Transverse colon (tissue), 4 donors: ENCODE measurements around the gene RRP1B. TPM values are rescaled to one million over a fixed set of nuclear protein-coding genes. Genes with fewer than 3 reads are reported as not detected.
A peak's percentile ranks its signal among the peaks of the same experiment; 100 is the strongest.

Experiments used
- DNase-seq: peaks from one replicate; pipeline ENCODE4 v3.0.0-alpha.2; 2019
- H3K27ac ChIP-seq, 4 donors: fragments of 200-600 bp; sonication (generic); 2 replicates each; pipeline ENCODE4 v1.5.1; 2016 to 2018; ENCODE audit warnings: inconsistent platforms in 4 of 4
- H3K27me3 ChIP-seq: fragments of 200-600 bp; sonication (generic); 2 replicates; pipeline ENCODE4 v1.5.1; 2017; ENCODE audit warnings: inconsistent platforms
- H3K36me3 ChIP-seq, 4 donors: fragments of 200-600 bp; sonication (generic); 2 replicates each; pipeline ENCODE4 v1.5.1; 2017 to 2019; ENCODE audit warnings: inconsistent platforms in 4 of 4
- H3K4me1 ChIP-seq, 4 donors: fragments of 200-600 bp; sonication (generic); 2 replicates each; pipeline ENCODE4 v1.5.1; 2017 to 2020; ENCODE audit warnings: inconsistent platforms in 4 of 4
- H3K4me3 ChIP-seq, 4 donors: fragments of 200-600 bp; sonication (generic); 1 replicate in 1 of 4; 2 replicates in 3 of 4; pipeline versions ENCODE4 v1.5.1 to v1.6.1; 2017 to 2019; ENCODE audit warnings: inconsistent platforms in 4 of 4
- H3K9me3 ChIP-seq, 2 donors: fragments of 200-600 bp; sonication (generic); 2 replicates each; pipeline ENCODE4 v1.5.1; 2017 to 2019; ENCODE audit warnings: inconsistent platforms in 2 of 2
- CTCF ChIP-seq, 5 experiments: fragments of 200-600 bp in 3 of 5; fragments of 450-650 bp in 2 of 5; sonication (generic) in 3 of 5; IDR thresholded peaks; 1 replicate in 2 of 5; 2 replicates in 3 of 5; pipeline ENCODE4 v1.5.1; 2016 to 2017; ENCODE audit warnings: antibody characterized with exemption in 5 of 5, inconsistent platforms in 3 of 5, mild to moderate bottlenecking in 2 of 5, moderate library complexity in 1 of 5
- EP300 ChIP-seq: sonication (generic); formaldehyde crosslinking; IDR thresholded peaks from one replicate; pipeline ENCODE4 v1.6.1; 2017; ENCODE audit warnings: antibody characterized with exemption, low read depth
- POLR2A ChIP-seq: fragments of 450-650 bp; IDR thresholded peaks from one replicate; pipeline ENCODE4 v1.6.1; 2016; ENCODE audit warnings: antibody characterized with exemption, mild to moderate bottlenecking, moderate library complexity
- POLR2AphosphoS5 ChIP-seq, 3 donors: sonication (generic); formaldehyde crosslinking; IDR thresholded peaks; one replicate each; pipeline ENCODE4 v1.6.1; 2016; ENCODE audit warnings: antibody characterized with exemption in 3 of 3
- WGBS, 2 donors: methylation state at CpG; one replicate each; pipeline ENCODE4 v1.1.5; 2018; ENCODE audit warnings: low coverage in 1 of 2; 5-methylcytosine and 5-hydroxymethylcytosine counted together
- in situ Hi-C, 4 donors: fragments of 200-750 bp; cut with MboI; loops; one replicate each; pipeline versions ENCODE4 v1.15.0 to v1.15.1; 2017; ENCODE audit warnings: low sequenced_read_pairs in 3 of 4, low pct_ligation_motif_present in 1 of 4, low pct_unique_long_range_greater_than_20kb in 1 of 4
- intact Hi-C: fragments of 100-400 bp; cut with DNase I; formaldehyde crosslinking; loops from one replicate; pipeline ENCODE4 v1.15.1; 2023; ENCODE audit warnings: low total_unique reads
- total RNA-seq, 4 donors: library from RNA; depleted of rRNA; stranded (reverse); fragments of >200 nt; gene quantifications; one replicate each; pipeline ENCODE4 v1.1.0, GENCODE V29; 2016

RRP1B gene
- total RNA-seq, 4 donors from 2014 or later, result 6.0 to 15.4 (median 12.0) TPM

- Histone ChIP-seq H3K27me3 (no peaks in the 10 kb centered on the region), H3K36me3 (peaks cover 0 to 9% (median 0%) of the 10 kb centered on the region in 4 donors), H3K4me3 (peak overlapping the region in 2 of 4 donors; percentile 71 to 97), H3K9me3 (no peaks in the 10 kb centered on the region), H3K4me1 (peaks cover 10 to 21% (median 18%) of the 10 kb centered on the region in 4 donors), H3K27ac (peak overlapping the region; percentile 88 to 95 (median 92))
- WGBS, 2 donors, result 93 to 100% methylated on average over 2 to 23 of the region's 23 CpGs
- intact Hi-C loops (no loop called here), in situ Hi-C loops (no loop called here)
- TF ChIP-seq CTCF (IDR thresholded peaks at IDR 0.05) (no peak), POLR2AphosphoS5 (IDR thresholded peaks at IDR 0.05) (no peak), EP300 (no peak), POLR2A (no peak)
- DNase-seq, result no peak
These were observed 608 bp upstream of the RRP1B start for GRCh38 chr21:43658769-43659135.

GRCh38 chr21:43662286-43662685 lies 2.9 kb downstream of the RRP1B start:
- in situ Hi-C loops, result no loop called here
- peaks cover 10 to 21% (median 18%) of the 10 kb centered on the region in 4 donors for H3K4me1 ChIP-seq
- TF ChIP-seq EP300, result no peak
- no peak for TF ChIP-seq POLR2AphosphoS5 (IDR thresholded peaks at IDR 0.05)
- TF ChIP-seq POLR2A, result no peak
- TF ChIP-seq CTCF (IDR thresholded peaks at IDR 0.05), result no peak
- no peak for DNase-seq
- no peaks in the 10 kb centered on the region for H3K9me3 ChIP-seq
- intact Hi-C loops, result no loop called here
- H3K27ac ChIP-seq, result no peak overlapping the region
- H3K27me3 ChIP-seq, result no peaks in the 10 kb centered on the region
- 71 to 81% methylated on average over 6 of the region's 6 CpGs for WGBS, 2 donors
- peaks cover 0 to 13% (median 0%) of the 10 kb centered on the region in 4 donors for H3K36me3 ChIP-seq
- no peak overlapping the region for H3K4me3 ChIP-seq

- TF ChIP-seq POLR2A, result no peak
- TF ChIP-seq POLR2AphosphoS5 (IDR thresholded peaks at IDR 0.05), result no peak
- no peak for TF ChIP-seq CTCF (IDR thresholded peaks at IDR 0.05)
- no peak for TF ChIP-seq EP300
- in situ Hi-C loops (no loop called here), intact Hi-C loops (no loop called here)
- Histone ChIP-seq H3K27me3 (no peaks in the 10 kb centered on the region), H3K4me1 (peaks cover 10 to 21% (median 18%) of the 10 kb centered on the region in 4 donors), H3K27ac (no peak overlapping the region), H3K4me3 (no peak overlapping the region), H3K36me3 (peaks cover 0 to 13% (median 0%) of the 10 kb centered on the region in 4 donors), H3K9me3 (no peaks in the 10 kb centered on the region)
- WGBS, 2 donors, result 75 to 82% methylated on average over 4 to 9 of the region's 9 CpGs
- no peak for DNase-seq
These were observed 3.7 kb downstream of the RRP1B start for GRCh38 chr21:43663033-43663432.

GRCh38 chr21:43664358-43664757 lies 5.0 kb downstream of the RRP1B start:
- TF ChIP-seq POLR2A (no peak), CTCF (IDR thresholded peaks at IDR 0.05) (no peak), EP300 (no peak), POLR2AphosphoS5 (IDR thresholded peaks at IDR 0.05) (no peak)
- in situ Hi-C loops, result no loop called here
- Histone ChIP-seq H3K4me3 (no peak overlapping the region), H3K36me3 (peaks cover 0 to 13% (median 0%) of the 10 kb centered on the region in 4 donors), H3K4me1 (peaks cover 7 to 16% (median 11%) of the 10 kb centered on the region in 4 donors), H3K27me3 (no peaks in the 10 kb centered on the region), H3K27ac (no peak overlapping the region), H3K9me3 (no peaks in the 10 kb centered on the region)
- no peak for DNase-seq
- 67 to 75% methylated on average over 2 to 4 of the region's 4 CpGs for WGBS, 2 donors
- intact Hi-C loops, result no loop called here
